Vagina (tissue), 2 donors: ENCODE measurements around the gene JDP2. TPM values are rescaled to one million over a fixed set of nuclear protein-coding genes. Genes with fewer than 3 reads are reported as not detected.

Experiments used
- DNase-seq, 2 donors: peaks; one replicate each; pipeline ENCODE4 v3.0.0-alpha.2; 2017; ENCODE audit errors: extremely low spot score in 2 of 2
- H3K27ac ChIP-seq: fragments of 200-600 bp; sonication (generic); one replicate; pipeline ENCODE4 v1.5.1; 2019
- H3K27me3 ChIP-seq: fragments of 200-600 bp; sonication (generic); one replicate; pipeline ENCODE4 v1.5.1; 2019
- H3K36me3 ChIP-seq, 2 donors: fragments of 200-600 bp; sonication (generic); one replicate each; pipeline ENCODE4 v1.5.1; 2017 to 2019
- H3K4me1 ChIP-seq: fragments of 200-600 bp; sonication (generic); one replicate; pipeline ENCODE4 v1.5.1; 2019
- H3K4me3 ChIP-seq, 2 donors: fragments of 200-600 bp; sonication (generic); 1 replicate in 1 of 2; 2 replicates in 1 of 2; pipeline ENCODE4 v1.5.1; 2016 to 2019
- H3K9me3 ChIP-seq: fragments of 200-600 bp; sonication (generic); one replicate; pipeline ENCODE4 v1.5.1; 2019
- POLR2A ChIP-seq, 2 donors: fragments of 450-650 bp; IDR thresholded peaks; one replicate each; pipeline ENCODE4 v1.6.1; 2017; ENCODE audit warnings: antibody characterized with exemption in 2 of 2, mild to moderate bottlenecking in 2 of 2, moderate library complexity in 2 of 2
- POLR2AphosphoS5 ChIP-seq, 2 donors: sonication (generic); formaldehyde crosslinking; IDR thresholded peaks; one replicate each; pipeline ENCODE4 v1.9.0; 2017; ENCODE audit warnings: antibody characterized with exemption in 2 of 2, mild to moderate bottlenecking in 2 of 2, low read depth in 1 of 2; ENCODE audit not compliant: insufficient read depth in 1 of 2
- intact Hi-C: fragments of 100-400 bp; cut with DNase I; formaldehyde crosslinking; loops from one replicate; pipeline ENCODE4 v1.15.1; 2023
- total RNA-seq: library from RNA; depleted of rRNA; stranded (reverse); fragments of >200 nt; gene quantifications from one replicate; pipeline ENCODE4 v1.2.3, GENCODE V29; 2016
- TF ChIP-seq, protein P1 (sequence below), 3 experiments: fragments of 450-650 bp in 2 of 3; fragments of 200-600 bp in 1 of 3; sonication (generic) in 1 of 3; IDR thresholded peaks; one replicate each; pipeline ENCODE4 v1.5.1; 2017 to 2019; ENCODE audit warnings: antibody characterized with exemption in 3 of 3, mild to moderate bottlenecking in 2 of 3, moderate library complexity in 2 of 3

The JDP2 gene
- total RNA-seq, 1 donor from 2014 or later: 66.5 TPM

GRCh38 chr14:75413013-75413412 lies 14.8 kb upstream of the JDP2 start:
- intact Hi-C loops: no loop called here
- no peak for TF ChIP-seq POLR2A (IDR thresholded peaks at IDR 0.05)
- TF ChIP-seq, protein P1, sequence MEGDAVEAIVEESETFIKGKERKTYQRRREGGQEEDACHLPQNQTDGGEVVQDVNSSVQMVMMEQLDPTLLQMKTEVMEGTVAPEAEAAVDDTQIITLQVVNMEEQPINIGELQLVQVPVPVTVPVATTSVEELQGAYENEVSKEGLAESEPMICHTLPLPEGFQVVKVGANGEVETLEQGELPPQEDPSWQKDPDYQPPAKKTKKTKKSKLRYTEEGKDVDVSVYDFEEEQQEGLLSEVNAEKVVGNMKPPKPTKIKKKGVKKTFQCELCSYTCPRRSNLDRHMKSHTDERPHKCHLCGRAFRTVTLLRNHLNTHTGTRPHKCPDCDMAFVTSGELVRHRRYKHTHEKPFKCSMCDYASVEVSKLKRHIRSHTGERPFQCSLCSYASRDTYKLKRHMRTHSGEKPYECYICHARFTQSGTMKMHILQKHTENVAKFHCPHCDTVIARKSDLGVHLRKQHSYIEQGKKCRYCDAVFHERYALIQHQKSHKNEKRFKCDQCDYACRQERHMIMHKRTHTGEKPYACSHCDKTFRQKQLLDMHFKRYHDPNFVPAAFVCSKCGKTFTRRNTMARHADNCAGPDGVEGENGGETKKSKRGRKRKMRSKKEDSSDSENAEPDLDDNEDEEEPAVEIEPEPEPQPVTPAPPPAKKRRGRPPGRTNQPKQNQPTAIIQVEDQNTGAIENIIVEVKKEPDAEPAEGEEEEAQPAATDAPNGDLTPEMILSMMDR (IDR thresholded peaks at IDR 0.05): no peak
- no peak for TF ChIP-seq POLR2AphosphoS5 (IDR thresholded peaks at IDR 0.05; ENCODE audit: insufficient read depth in 1 of 2, low read depth in 1 of 2)
- H3K36me3 ChIP-seq: no peaks in the 10 kb centered on the region
- H3K27ac ChIP-seq: no peak overlapping the region
- no peaks in the 10 kb centered on the region for H3K27me3 ChIP-seq
- no peaks in the 10 kb centered on the region for H3K9me3 ChIP-seq
- no peak for DNase-seq
- H3K4me3 ChIP-seq: no peak overlapping the region
- H3K4me1 ChIP-seq: no peaks in the 10 kb centered on the region

- no peak for DNase-seq
- intact Hi-C loops: no loop called here
- Histone ChIP-seq H3K9me3 (no peaks in the 10 kb centered on the region), H3K4me1 (no peaks in the 10 kb centered on the region), H3K4me3 (no peak overlapping the region), H3K27ac (no peak overlapping the region), H3K36me3 (no peaks in the 10 kb centered on the region), H3K27me3 (no peaks in the 10 kb centered on the region)
- TF ChIP-seq POLR2AphosphoS5 (IDR thresholded peaks at IDR 0.05; ENCODE audit: insufficient read depth in 1 of 2, low read depth in 1 of 2): no peak
- TF ChIP-seq, protein P1 (IDR thresholded peaks at IDR 0.05): no peak
- TF ChIP-seq POLR2A (IDR thresholded peaks at IDR 0.05): no peak
Observed at GRCh38 chr14:75417674-75418073, 10.1 kb upstream of the JDP2 start.

- Histone ChIP-seq H3K27ac (no peak overlapping the region), H3K4me3 (no peak overlapping the region), H3K27me3 (no peaks in the 10 kb centered on the region), H3K4me1 (no peaks in the 10 kb centered on the region), H3K36me3 (no peaks in the 10 kb centered on the region), H3K9me3 (no peaks in the 10 kb centered on the region)
- DNase-seq: no peak
- intact Hi-C loops: no loop called here
- TF ChIP-seq, protein P1 (IDR thresholded peaks at IDR 0.05): no peak
- no peak for TF ChIP-seq POLR2AphosphoS5 (IDR thresholded peaks at IDR 0.05; ENCODE audit: insufficient read depth in 1 of 2, low read depth in 1 of 2)
- no peak for TF ChIP-seq POLR2A (IDR thresholded peaks at IDR 0.05)
Observed at GRCh38 chr14:75418850-75419768, 8.7 kb upstream of the JDP2 start.

DNA sequence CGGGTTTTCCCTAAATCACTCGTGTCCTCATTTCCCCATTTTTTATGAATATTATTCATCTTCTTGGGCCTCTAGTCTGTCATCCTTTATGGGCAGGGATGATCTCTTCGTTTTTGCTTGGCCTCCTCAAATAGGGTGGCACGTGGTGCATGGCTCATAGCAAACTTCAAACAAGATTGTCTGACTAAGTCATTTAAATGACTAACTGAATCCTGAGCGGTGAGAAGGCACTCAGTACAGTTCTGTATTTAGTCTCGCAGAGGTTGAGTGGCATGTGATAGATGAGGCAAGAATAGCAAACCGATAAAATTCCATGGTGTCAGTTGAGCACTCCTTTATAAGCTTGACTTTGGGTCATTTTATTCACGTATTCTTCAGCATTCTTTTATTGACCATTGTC lies 5.7 kb upstream of the JDP2 start:
- no peak for DNase-seq
- Histone ChIP-seq H3K4me3 (no peak overlapping the region), H3K27me3 (no peaks in the 10 kb centered on the region), H3K4me1 (peaks cover 3% of the 10 kb centered on the region), H3K36me3 (no peaks in the 10 kb centered on the region), H3K27ac (no peak overlapping the region), H3K9me3 (no peaks in the 10 kb centered on the region)
- TF ChIP-seq POLR2AphosphoS5 (IDR thresholded peaks at IDR 0.05; ENCODE audit: insufficient read depth in 1 of 2, low read depth in 1 of 2): peak in 1 of 2 donors; percentile 43
- TF ChIP-seq POLR2A (IDR thresholded peaks at IDR 0.05): no peak
- intact Hi-C loops: loop anchor here (10.0 kb wide), 1 partner anchor 107 kb away; no protein-coding TSS in a partner anchor

GRCh38 chr14:75424496-75424895 lies 3.3 kb upstream of the JDP2 start:
- H3K27ac ChIP-seq: no peak overlapping the region
- no peaks in the 10 kb centered on the region for H3K36me3 ChIP-seq
- H3K9me3 ChIP-seq: no peaks in the 10 kb centered on the region
- DNase-seq: no peak
- no peak overlapping the region for H3K4me3 ChIP-seq
- H3K27me3 ChIP-seq: no peaks in the 10 kb centered on the region
- TF ChIP-seq, protein P1 (IDR thresholded peaks at IDR 0.05): no peak
- TF ChIP-seq POLR2AphosphoS5 (IDR thresholded peaks at IDR 0.05; ENCODE audit: insufficient read depth in 1 of 2, low read depth in 1 of 2): no peak
- no peak for TF ChIP-seq POLR2A (IDR thresholded peaks at IDR 0.05)
- intact Hi-C loops: loop anchor here (10.0 kb wide), 1 partner anchor 110 kb away; no protein-coding TSS in a partner anchor
- peaks cover 16% of the 10 kb centered on the region for H3K4me1 ChIP-seq
